NCI-H2029 (cell line): Measurements from ENCODE around the gene CRK.
"Not testable (repeated sequence)": the region's sequence is repeated elsewhere in the genome, so short reads cannot be mapped to it uniquely, and the experiment has no call there.

Experiments used
- DNase-seq: peaks from one replicate; lab custom pipeline; 2025; lab: John Stamatoyannopoulos, UW

The CRK gene

GRCh38 chr17:1386675-1387190 is 69.3 kb downstream of the CRK start:
- not testable (repeated sequence) for DNase-seq

GRCh38 chr17:1386265-1386664 is 69.8 kb downstream of the CRK start:
- DNase-seq = no peak

- DNase-seq = no peak
Observed at GRCh38 chr17:1385861-1386260, 70.2 kb downstream of the CRK start.

DNA sequence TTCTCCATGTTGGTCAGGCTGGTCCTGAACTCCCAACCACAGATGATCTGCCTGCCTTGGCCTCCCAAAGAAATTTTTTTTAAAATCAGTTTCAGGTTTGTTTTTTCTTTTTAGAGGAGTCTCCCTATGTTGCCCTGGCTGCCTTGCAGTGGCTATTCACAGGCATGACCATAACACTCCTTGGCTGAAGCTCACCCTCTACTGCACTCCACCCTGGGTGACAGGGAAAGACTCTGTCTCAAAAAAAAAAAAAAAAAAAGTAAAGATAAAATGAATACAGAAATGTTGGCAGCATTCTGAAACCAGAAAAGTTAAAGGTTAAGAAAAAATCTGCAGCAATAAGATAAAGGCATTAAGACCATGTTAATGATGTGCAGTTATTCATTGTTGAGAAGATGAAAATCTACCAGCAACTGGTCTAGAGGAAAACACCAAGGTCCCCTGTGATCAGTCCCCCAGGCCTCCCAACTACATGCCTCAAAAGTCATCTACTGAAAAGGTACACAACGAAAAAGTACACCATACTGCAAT is 71.1 kb downstream of the CRK start:
- DNase-seq = no peak

DNA sequence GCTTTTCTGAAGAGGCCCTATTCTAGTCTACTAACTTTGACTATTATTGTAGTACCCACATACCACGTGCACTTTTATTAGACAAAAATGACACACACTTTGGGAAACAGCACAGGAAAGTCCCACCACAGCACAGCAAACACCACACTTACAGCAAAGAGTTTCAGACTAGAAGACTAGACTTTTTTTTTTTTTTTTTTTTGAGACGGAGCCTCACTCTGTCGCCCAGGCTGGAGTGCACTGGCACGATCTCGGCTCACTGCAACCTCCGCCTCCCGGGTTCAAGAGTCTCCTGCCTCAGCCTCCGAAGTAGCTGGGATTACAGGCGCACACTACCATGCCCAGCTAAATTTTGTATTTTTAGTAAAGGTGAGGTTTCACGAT is 76.1 kb downstream of the CRK start:
- DNase-seq = no peak

- no peak for DNase-seq
Observed at GRCh38 chr17:1379208-1379929, 76.7 kb downstream of the CRK start.

DNA sequence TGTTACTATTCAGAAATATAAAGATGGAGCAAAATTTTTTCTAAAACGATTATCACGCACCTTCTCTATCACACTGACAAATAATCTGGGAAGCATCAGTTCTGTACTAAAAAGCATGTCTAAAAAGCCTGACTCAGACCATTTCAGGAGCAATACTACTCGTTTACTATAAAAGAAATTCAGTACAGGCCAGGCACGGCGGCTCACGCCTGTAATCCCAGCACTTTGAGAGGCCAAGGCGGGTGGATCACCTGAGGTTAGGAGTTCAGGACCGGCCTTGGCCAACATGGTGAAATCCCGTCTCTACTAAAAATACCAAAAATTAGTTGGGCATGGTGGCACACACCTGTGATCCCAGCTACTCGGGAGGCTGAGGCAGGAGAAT is 77.6 kb downstream of the CRK start:
- DNase-seq = not testable (repeated sequence)

DNA sequence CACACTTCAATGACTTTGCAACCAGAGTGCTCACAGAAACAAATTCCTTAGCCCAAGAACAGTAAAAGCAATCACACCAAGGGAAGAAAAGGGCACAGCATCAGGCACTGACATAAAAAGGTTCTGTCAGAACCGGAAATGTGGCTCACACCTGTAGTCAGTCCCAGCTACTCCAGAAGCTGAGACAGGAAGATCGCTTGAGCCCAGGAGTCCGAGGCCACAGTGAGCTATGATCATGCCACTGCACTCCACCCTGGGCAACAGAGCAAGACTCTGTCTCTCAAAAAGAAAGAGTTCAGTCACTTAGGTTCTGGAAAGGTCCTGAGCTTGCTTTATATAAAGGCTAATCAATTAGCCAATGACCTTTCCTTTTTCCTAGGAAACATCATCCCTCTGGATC is 78.7 kb downstream of the CRK start:
- DNase-seq = no peak

- no peak for DNase-seq
Observed at GRCh38 chr17:1376061-1376460, 80.0 kb downstream of the CRK start.

DNA sequence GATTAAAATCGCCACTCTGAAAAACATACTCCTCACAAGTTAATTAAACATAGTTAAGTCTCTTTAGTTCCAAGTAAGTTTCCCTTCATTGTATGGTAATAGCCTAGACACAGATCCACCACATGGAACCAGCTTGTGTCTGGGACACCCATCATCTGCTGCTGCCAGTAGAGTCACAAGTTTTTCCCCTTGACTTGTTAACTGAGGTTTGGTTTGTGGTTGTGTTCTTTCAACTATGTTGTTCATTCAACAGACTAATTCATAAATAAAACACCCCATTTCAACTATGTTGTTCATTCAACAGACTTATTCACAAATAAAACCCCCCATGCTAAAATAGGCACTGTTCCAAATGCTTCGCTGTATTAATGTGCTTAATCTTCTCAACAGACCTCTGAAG is 80.4 kb downstream of the CRK start:
- DNase-seq = no peak

GRCh38 chr17:1374431-1375177 is 81.4 kb downstream of the CRK start:
- no peak for DNase-seq

DNA sequence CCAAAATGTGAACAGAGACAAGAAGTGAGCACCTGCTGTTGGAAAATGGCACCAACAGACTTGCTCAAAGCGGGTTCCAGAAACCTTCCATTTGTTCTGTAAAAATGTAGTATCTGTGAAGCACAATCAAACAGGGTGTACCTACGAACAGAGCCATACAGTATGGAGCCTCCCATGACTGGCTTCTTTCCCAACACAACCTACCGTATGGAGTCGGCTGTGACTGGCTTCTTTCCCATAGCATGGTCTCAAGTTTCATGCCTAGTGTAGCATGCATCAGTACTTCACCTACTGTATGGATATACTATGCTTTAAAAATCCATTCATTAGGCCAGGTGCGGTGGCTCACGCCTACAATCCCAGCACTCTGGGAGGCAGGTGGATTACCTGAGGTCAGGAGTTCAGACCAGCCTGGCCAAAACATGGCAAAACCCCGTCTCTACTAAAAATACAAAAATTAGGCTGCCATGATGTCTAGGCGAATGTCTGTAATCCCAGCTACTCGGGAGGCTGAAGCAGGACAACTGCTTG is 82.3 kb downstream of the CRK start:
- DNase-seq = no peak

DNA sequence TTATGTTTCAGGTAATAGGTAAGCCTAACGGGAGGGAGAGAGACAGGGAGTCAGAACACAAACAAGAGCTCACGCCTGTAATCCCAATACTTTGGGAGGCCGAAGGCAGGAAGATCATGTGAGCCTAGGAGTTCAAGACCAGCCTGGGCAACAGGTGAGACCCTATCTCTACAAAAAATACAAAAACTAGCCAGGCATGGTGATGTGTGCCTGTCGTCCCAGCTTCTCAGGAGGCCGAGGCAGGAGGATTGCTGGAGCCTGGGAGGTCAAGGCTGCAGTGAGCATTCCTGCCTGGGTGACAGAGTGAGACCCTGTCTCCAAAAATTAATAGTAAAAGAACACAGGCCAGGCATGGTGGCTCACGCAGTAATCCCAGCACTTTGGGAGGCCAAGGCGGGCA is 83.4 kb downstream of the CRK start:
- DNase-seq = no peak

DNA sequence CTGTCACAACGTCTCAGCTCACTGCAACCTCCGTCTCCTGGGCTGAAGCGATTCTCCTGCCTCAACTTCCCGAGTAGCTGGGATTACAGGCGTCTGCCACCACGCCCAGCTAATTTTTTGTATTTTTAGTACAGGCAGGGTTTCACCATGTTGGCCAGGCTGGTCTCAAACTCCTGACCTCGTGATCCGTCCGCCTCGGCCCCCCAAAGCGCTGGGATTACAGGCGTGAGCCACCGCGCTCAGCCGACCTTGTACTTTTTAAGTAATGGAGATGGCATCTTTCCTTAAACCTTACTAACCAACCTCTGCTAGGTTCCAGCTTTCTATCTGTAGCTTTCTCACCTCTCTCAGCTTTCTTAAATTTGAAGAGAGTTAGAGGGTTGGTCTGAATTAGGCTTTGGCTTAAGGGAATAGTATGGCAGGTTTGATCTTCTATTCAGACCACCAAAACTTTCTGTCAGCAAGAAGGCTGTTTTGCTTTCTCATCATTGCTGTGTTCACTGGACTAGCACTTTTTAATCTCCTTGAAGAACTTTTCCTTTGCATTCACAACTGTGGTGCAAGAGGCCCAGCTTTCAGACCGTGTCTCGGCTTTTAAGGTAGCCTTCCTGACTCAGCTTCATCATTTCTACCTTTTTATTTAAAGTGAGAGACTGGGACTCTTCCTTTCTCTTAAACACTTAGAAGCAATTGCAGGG is 84.0 kb downstream of the CRK start:
- no peak for DNase-seq
